Measurements from ENCODE around the gene SYT2.
"Not testable (repeated sequence)": the region's sequence is repeated elsewhere in the genome, so short reads cannot be mapped to it uniquely, and the experiment has no call there.

Gene SYT2

GRCh38 chr1:202619505-202619904 is 90.7 kb downstream of the SYT2 start:
- DNase-seq: no peak

GRCh38 chr1:202619012-202619411 is 91.2 kb downstream of the SYT2 start:
- not testable (repeated sequence) for DNase-seq

- no peak for DNase-seq
Measured at GRCh38 chr1:202616355-202616915, 93.8 kb downstream of the SYT2 start.

- DNase-seq: no peak
Measured at GRCh38 chr1:202615501-202616354, 94.5 kb downstream of the SYT2 start.

- DNase-seq: not testable (repeated sequence)
Measured at GRCh38 chr1:202615208-202615500, 95.1 kb downstream of the SYT2 start.

GRCh38 chr1:202614363-202615207 is 95.7 kb downstream of the SYT2 start:
- not testable (repeated sequence) for DNase-seq

GRCh38 chr1:202613571-202613970 is 96.7 kb downstream of the SYT2 start:
- no peak for DNase-seq

GRCh38 chr1:202612036-202612435 is 98.2 kb downstream of the SYT2 start:
- not testable (repeated sequence) for DNase-seq

GRCh38 chr1:202605515-202605914 is 104.7 kb downstream of the SYT2 start:
- DNase-seq: no peak

- no peak for DNase-seq
Measured at GRCh38 chr1:202603435-202603834, 106.8 kb downstream of the SYT2 start.

- DNase-seq: no peak
Measured at GRCh38 chr1:202600432-202601041, 109.7 kb downstream of the SYT2 start.

- no peak for DNase-seq
Measured at GRCh38 chr1:202599669-202600431, 110.4 kb downstream of the SYT2 start.

- DNase-seq: no peak
Measured at GRCh38 chr1:202597090-202597761, 113.0 kb downstream of the SYT2 start.

GRCh38 chr1:202596638-202597037 is 113.6 kb downstream of the SYT2 start:
- no peak for DNase-seq

GRCh38 chr1:202593845-202594244 is 116.4 kb downstream of the SYT2 start:
- DNase-seq: no peak

GRCh38 chr1:202592146-202592545 is 118.1 kb downstream of the SYT2 start:
- no peak for DNase-seq

GRCh38 chr1:202591515-202591914 is 118.7 kb downstream of the SYT2 start:
- DNase-seq: no peak

GRCh38 chr1:202590975-202591411 is 119.3 kb downstream of the SYT2 start:
- DNase-seq: no peak

- no peak for DNase-seq
Measured at GRCh38 chr1:202590126-202590525, 120.1 kb downstream of the SYT2 start.

- DNase-seq: no peak
Measured at GRCh38 chr1:202589190-202589930, 120.9 kb downstream of the SYT2 start.

Measured in activated T-cell treated with anti-CD3 and anti-CD28 coated beads for 4 hours (primary cell).